Stimulated activated CD4-positive, alpha-beta T cell treated with anti-CD3 and anti-CD28 coated beads, Interleukin-12 subunit alpha, Interleukin-12 subunit beta, amount 100 ng/mL, for 48 hours (primary cell): ENCODE data around the gene CCSER1.

Experiments used
- DNase-seq, 3 donors: peaks; one replicate each; pipeline ENCODE4 v3.0.0-alpha.2; 2020; ENCODE audit warnings: low read depth in 2 of 3, low spot score in 1 of 3

CCSER1 gene

GRCh38 chr4:90189178-90189577, 62.0 kb downstream of the CCSER1 start:
- no peak for DNase-seq

DNA sequence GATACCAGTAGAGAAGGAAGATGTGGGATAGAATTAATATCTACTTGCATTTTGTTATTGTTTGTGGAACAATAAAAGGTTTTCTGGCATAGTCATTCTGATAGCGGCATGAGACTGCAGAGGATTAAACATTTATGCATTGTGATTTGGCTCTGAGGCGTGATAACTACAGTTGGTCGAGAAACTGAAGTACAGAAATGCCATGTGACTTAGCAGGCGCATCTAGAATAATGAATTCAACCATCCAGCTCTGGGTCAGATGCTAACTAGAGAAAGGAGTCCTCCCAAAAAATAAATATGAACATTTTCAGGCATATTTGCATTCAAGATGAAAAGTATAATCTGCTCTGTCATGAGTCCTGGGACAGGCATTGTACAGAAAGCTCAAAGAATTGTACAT, 62.8 kb downstream of the CCSER1 start:
- DNase-seq = no peak

GRCh38 chr4:90190525-90190924, 63.3 kb downstream of the CCSER1 start:
- no peak for DNase-seq

DNA sequence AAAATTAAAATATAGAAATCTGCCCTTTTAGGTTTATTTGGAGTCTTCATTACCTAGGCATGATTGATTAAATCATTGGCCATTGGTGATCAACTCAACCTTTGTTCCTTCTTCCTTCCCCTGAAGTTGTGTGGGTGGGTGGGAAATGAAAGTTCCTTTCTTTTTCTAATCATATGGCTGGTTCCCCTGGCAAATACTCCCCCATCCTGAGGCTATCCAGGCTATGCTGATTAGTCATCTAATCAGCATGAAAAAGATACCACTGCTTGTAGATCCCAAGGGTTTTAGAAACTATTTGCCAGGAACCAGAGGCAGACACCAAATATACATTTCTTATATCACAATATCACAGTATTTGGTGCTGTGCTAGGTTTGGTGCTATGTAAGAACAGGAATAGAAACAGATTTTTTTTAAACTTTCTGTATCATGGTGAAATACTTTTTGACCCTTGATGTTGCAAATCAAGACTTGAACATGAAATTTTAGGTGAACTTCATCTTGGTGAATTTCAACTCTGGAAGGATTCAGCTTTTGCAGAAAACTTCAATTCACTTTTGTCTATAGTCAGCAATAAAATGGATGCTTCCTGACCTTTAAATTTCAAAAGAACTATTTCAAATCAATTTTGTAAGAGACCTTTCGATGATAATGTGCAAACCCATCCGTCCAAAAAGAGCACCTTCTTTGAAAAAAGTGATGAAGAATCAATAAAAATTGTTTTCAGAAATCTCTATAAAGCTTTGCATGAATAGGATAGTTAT, 71.1 kb downstream of the CCSER1 start:
- no peak for DNase-seq

GRCh38 chr4:90207887-90208454, 80.8 kb downstream of the CCSER1 start:
- no peak for DNase-seq

DNA sequence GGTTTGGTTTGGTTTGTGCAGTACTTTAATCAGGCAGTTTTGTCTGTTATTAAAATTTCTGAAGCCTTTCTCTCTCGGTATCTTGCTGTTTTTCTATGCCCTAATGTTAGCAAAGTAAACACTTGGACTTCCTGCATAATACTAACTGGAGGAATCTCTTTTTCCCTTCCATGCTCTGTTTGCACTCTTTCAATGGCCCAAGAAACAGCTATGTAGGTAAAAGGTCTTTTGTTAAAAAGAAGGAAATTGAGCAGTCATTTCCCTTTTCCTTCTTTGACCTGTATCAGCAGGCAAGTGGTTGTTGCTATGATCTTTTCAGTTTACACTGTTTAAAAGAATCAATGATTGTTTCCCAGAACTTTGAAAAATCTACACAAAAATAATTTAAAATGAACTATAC, 82.7 kb downstream of the CCSER1 start:
- DNase-seq = no peak

GRCh38 chr4:90211174-90211573, 84.0 kb downstream of the CCSER1 start:
- no peak for DNase-seq

DNA sequence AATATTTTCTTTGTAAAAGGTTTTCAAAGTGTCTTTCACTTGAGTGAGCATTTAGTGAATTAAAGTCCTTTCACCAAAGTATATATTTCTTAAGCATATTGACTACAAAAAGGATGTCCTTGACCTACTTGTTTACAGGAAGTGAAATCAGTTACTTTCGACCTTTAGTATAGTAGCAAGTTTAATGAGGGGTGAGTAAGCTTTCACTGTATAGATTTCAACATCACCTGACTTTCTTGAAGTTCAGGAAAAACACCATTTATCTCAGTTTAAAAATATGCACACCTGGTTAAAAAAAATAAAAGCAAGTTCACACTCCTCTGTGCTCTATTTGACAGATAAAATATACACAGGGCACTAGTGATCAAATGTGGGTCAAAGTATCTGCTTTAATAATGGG, 88.1 kb downstream of the CCSER1 start:
- no peak for DNase-seq

- DNase-seq = no peak
Measured at GRCh38 chr4:90219822-90220221, 92.6 kb downstream of the CCSER1 start.

GRCh38 chr4:90220459-90220858, 93.3 kb downstream of the CCSER1 start:
- no peak for DNase-seq

DNA sequence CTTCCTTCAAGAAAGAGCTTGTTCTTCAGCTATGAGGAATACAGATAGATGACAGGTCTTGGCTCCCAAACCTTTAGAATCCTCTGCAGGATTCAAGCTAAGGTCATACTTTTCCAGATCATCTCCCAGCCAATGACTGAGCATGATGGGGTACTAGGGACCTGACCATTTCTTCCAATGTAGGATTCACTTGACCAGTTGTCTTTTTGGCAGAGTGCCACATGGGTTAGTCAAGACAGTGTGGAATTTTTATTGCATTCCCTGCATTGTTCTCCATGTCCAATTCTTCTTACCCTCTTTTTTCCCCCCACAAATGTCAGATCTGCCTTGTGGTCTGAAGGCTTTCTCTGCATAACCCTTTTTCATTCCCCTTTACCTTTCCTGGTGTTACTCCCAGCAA, 99.5 kb downstream of the CCSER1 start:
- no peak for DNase-seq

DNA sequence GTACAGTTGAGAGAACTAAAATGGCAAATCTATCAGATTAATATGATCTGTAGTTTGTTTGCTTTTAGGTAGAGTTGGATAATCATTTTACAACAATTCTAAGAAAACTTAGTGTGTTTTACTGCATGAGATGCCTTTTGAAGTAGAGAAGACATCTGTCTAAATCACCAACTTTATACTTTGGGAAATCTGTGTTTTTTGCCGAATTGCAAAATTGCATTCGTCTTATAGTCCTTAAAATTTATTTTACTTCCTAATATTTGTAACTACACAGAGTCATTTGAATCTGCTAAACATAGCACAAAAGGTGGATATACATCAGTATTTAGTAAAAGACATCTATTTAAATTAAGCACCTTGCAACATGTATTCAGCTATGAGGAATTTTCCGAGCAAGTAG, 100.0 kb downstream of the CCSER1 start:
- no peak for DNase-seq

GRCh38 chr4:90234916-90235547, 107.8 kb downstream of the CCSER1 start:
- DNase-seq = no peak

- DNase-seq = no peak
Measured at GRCh38 chr4:90237751-90238530, 110.7 kb downstream of the CCSER1 start.

- no peak for DNase-seq
Measured at GRCh38 chr4:90240333-90240732, 113.1 kb downstream of the CCSER1 start.

GRCh38 chr4:90241008-90241407, 113.8 kb downstream of the CCSER1 start:
- no peak for DNase-seq

GRCh38 chr4:90245837-90246236, 118.6 kb downstream of the CCSER1 start:
- DNase-seq = no peak

DNA sequence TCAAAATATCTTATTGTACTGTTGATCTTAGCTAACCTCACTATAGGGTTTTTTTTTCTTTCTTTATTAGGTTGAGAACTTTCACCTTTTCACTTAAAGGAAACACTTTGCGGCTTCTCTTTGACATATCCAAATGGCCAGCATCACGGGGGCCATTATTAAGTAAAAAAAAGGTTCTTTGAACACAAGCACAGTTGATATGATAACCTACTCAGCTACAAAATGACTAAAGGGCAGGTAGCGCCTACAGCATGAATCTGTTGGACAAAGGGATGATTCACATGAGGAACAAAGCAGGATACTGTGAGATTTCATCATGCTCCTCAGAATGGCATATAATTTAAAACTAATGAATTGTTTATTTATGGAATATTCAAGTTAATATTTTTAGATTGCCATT, 119.6 kb downstream of the CCSER1 start:
- no peak for DNase-seq

GRCh38 chr4:90254357-90254756, 127.2 kb downstream of the CCSER1 start:
- no peak for DNase-seq

- DNase-seq = no peak
Measured at GRCh38 chr4:90274175-90274574, 147.0 kb downstream of the CCSER1 start.

DNA sequence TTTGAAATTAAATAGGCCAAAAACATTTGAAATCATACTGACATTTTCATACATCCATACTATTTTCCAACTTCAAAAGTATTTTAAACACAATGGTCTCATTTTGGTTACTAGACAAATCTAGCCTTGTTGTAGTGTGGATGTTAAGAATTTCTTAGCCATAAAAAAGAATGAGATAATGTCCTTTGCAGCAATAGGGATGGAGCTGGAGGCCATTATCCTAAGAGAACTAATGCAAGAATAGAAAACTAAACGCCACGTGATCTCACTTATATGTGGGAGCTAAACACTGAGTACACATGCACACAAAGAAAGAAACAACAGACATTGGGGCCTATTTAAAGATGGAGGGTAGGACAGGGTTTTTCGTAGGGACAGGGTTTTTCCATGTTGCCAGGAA, 153.8 kb downstream of the CCSER1 start:
- no peak for DNase-seq
